Stimulated activated CD8-positive, alpha-beta memory T cell treated with anti-CD3 and anti-CD28 coated beads, Interleukin-12 subunit alpha, Interleukin-12 subunit beta, amount 100 ng/mL, for 24 hours (primary cell): ENCODE results near the gene IL15.
"Not testable (repeated sequence)": the region's sequence is repeated elsewhere in the genome, so short reads cannot be mapped to it uniquely, and the experiment has no call there.

Source experiments
- DNase-seq: peaks from one replicate; pipeline ENCODE4 v3.0.0-alpha.2; 2020; ENCODE audit errors: extremely low read depth

The IL15 gene, protein sequence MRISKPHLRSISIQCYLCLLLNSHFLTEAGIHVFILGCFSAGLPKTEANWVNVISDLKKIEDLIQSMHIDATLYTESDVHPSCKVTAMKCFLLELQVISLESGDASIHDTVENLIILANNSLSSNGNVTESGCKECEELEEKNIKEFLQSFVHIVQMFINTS

GRCh38 chr4:141636082-141636770, at the start of gene IL15:
Gene IL15 (plus strand): TSS chr4:141636583. CDS start chr4:141719465, 82,882 bp downstream.
- peak; percentile 24 for DNase-seq

DNA sequence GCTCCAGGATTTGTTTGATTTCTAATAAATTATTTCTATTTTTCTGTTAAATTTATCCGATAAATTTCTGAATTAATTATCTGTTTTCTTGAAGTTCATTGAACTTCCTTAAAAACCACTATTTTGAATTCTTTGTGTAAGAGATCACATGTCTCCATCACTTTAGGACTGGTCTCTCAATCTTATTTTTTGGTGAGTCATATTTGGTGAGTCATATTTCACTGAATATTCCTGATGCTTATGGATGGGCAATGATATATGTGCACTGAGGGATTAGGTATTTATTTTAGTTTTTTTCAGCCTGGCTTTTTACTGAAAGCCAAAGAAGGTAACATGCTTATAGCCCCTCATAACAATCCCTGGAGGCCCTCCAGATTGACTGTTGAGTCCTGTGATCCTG, 48.5 kb upstream of the IL15 start:
- no peak for DNase-seq

DNA sequence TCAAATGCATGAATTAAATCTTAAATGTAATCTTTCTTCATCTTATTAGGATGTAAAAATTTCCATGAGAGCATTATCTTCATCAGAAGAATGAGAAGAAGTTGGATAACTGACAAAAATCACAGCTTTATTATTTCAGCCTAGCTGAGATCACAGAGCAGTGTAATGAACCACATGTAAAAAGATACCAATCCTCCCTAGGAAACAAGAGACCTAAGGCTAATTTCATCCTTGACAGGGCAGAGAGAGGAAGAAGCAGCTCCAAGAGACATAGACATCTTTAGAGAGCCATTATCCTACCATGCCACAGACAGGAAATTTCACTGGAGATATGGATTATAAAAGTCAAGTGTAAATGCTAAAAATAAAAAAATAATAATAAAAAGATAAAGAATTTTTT, 40.9 kb upstream of the IL15 start:
- DNase-seq, result no peak

- DNase-seq, result no peak
These were observed 36.5 kb upstream of the IL15 start for GRCh38 chr4:141599853-141600252.

GRCh38 chr4:141604683-141605082, 31.7 kb upstream of the IL15 start:
- not testable (repeated sequence) for DNase-seq

DNA sequence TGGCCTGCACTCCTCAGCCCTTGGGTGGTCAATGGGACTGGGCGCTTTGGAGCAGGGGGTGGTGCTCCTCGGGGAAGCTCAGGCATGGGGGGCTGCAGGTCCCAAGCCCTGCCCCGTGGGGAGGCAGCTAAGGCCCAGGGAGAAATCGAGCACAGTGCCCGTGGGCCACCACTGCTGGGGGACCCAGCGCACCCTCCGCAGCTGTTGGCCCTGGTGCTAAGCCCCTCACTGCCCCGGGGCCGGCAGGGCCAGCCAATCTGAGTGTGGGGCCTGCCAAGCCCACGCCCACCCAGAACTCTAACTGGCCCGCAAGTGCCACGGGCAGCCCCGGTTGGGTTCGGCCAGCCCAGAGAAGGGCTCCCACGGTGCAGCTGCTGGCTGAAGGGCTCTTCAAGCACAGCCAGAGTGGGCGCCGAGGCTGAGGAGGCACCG, 30.9 kb upstream of the IL15 start:
- no peak for DNase-seq

DNA sequence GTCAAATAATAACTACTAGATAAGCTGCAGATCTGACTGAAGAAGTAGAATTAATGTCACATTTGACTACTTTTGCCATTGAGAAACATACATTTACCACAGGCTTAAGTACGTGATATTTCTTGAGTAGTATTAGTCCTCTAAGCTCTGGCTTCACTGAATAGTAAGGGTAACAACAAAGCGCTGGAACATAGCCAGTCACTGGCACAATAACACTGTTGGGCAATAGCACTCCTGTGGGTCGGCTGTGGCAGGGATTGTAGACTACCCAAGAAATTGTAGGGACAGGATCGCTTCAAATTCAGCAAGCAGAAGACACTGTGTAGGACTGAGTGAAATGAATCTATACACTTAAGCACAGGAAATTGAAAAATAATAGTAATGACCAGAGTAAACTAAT, 27.1 kb upstream of the IL15 start:
- DNase-seq, result no peak

- DNase-seq, result no peak
These were observed 26.0 kb upstream of the IL15 start for GRCh38 chr4:141610365-141610764.

GRCh38 chr4:141614878-141615586, 21.4 kb upstream of the IL15 start:
- DNase-seq, result no peak

DNA sequence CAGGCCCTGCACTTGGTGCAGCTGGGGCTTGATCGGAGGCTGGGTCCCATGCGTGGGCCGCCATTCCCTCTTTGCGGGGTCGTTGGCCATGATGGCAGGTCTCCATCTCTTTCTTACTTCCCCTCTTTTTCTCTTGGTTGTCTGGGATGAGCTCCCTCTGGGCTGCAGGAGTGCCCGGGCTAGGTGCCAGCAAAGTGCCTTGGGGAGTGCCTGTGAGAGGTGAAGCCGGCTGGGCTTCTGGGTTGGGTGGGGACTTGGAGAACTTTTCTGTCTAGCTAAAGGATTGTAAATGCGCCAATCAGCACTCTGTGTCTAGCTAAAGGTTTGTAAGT, 20.8 kb upstream of the IL15 start:
- DNase-seq, result not testable (repeated sequence)

DNA sequence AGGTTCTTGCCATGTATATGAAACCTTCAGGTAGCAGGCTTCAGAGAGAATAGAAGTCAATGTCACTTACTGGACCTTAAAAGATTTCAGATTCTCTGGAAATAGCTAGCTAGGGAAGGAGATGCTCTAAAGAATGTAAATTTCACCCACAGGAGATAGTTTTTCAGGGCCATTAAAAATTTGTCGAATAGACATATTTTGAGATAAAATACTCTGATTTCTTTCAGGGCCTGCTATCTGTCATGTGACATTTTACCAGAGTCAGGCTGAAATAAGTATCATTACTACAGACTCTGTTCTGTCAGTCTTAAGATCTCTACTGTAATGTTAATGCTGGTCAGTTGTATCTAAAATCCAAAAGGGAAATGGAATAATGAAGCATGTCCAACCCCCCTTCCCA, 15.7 kb upstream of the IL15 start:
- no peak for DNase-seq

DNA sequence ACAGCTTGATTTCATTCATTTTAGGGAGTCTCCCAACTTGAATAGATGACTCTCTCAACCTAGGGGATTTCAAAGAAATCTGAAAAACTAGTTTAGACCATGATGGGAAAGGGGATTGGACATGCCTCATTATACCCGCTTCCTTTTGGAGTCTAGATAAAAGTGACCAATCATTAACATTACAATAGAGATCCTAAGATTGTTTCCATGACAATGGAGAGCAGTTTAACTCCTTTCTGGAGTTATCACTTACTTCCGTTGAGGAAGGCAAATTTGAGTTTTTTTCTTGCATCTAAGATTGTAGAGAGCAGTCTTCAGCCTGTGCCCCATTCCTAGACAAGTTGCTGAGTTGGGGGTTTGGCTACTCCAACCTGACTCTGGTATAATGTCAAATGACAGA, 11.4 kb upstream of the IL15 start:
- DNase-seq, result no peak

- no peak for DNase-seq
These were observed 5.5 kb upstream of the IL15 start for GRCh38 chr4:141630854-141631253.

DNA sequence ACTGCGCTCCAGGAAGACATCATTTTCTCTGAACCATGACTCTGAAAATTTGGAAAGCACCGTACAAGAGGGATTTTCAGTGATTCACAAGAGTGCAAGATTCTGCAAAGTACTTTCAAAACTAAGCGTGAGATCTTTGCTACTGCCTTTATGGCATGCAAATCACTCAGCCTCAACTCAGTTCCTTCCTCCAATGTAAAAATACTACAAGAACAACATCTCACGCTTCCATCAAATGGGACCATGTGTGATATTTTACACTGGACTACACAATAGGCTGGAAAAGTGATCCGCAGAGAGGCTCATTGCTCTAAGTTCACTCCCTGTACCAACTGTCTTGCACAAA, 674 bp upstream of the IL15 start:
- DNase-seq, result no peak

DNA sequence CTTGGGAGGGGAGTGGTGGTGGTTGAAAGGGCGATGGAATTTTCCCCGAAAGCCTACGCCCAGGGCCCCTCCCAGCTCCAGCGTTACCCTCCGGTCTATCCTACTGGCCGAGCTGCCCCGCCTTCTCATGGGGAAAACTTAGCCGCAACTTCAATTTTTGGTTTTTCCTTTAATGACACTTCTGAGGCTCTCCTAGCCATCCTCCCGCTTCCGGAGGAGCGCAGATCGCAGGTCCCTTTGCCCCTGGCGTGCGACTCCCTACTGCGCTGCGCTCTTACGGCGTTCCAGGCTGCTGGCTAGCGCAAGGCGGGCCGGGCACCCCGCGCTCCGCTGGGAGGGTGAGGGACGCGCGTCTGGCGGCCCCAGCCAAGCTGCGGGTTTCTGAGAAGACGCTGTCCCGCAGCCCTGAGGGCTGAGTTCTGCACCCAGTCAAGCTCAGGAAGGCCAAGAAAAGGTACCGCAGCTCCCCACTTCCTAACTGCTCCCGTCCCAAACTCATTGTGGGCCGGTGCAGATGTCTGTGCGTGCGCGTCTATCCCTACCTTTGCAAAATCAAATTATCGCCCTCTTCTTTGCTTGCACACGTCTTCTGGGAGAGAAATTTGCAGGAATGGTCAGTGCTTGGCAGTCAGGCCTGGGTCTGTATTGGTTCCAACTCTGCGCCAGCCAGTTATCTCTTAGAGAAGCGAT, 533 bp downstream of the IL15 start:
- DNase-seq, result no peak

DNA sequence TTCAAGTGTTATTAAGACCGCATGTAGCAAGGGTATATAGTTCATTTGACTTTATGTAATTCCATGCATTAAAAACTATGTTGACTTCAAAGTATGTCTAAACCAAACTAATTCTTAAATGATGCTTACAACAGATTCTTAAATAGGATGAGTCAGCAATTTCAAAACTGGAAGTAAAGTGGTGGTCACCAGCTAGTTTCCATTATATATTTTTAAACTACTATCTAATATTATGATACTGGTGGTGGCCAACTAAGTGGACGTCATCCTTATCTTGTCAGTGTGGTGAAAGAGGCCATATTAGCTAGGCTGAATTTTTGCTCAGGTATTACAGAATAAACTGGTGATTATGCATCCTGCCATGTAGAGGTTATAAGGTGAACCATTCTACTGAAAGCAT, 1.2 kb downstream of the IL15 start:
- no peak for DNase-seq

DNA sequence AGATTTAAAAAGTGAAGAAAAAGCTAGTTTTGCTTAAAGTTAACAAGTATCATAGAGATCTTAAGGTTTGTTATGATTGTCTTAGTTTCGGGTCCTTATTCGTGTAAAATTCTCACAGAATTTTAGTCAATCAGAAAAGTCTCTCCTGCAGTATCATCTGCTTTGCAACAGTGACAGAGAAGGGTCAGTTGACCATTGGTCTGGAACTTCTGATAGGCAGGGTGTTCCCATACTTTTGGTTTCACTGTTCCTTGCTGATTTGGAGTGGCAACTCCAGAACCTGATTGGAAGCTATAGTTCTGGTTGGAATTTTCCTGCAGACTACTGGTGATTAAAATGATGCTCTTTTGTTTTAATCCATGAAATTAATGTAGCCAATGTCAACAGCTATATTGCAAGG, 1.8 kb downstream of the IL15 start:
- DNase-seq, result no peak

DNA sequence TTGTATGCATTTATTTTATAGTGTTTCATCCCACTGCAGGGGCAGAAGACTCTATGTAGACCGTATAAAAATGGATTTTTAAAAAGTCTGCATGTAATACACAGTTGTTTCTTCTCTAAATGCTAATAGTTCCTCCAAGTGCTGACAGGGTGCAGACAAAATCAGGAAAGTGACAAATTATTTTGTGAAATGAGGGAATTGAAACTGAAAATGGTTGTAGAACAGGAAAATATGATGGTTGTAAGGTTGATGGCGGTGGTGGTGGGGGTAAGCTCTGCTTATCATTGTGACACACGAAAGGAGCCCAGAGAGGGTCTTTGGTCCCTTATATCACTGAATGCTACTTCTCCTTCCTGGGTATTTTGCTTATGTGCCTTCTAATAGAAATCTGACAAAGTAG, 4.3 kb downstream of the IL15 start:
- no peak for DNase-seq

GRCh38 chr4:141642063-141642462, 5.7 kb downstream of the IL15 start:
- DNase-seq, result no peak

GRCh38 chr4:141642711-141643110, 6.3 kb downstream of the IL15 start:
- no peak for DNase-seq

DNA sequence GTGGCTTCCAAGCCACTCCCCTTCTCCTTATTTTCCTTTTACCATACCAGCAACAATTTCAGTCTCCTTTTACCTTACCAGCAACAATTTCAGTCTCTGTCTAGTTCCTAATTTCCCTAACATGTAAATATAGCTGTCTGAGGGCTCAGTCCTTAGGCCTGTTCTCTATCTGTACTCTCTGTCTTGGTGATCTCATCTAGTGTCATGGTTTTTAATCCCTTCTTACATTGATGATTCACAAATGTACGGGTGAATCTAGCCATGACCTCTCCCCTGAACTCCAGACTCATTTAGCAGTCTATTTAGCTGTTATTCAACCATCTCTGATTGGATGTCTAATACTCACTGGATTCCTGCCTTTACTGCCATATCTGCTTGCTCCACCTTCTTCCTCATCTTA, 7.2 kb downstream of the IL15 start:
- DNase-seq, result no peak

DNA sequence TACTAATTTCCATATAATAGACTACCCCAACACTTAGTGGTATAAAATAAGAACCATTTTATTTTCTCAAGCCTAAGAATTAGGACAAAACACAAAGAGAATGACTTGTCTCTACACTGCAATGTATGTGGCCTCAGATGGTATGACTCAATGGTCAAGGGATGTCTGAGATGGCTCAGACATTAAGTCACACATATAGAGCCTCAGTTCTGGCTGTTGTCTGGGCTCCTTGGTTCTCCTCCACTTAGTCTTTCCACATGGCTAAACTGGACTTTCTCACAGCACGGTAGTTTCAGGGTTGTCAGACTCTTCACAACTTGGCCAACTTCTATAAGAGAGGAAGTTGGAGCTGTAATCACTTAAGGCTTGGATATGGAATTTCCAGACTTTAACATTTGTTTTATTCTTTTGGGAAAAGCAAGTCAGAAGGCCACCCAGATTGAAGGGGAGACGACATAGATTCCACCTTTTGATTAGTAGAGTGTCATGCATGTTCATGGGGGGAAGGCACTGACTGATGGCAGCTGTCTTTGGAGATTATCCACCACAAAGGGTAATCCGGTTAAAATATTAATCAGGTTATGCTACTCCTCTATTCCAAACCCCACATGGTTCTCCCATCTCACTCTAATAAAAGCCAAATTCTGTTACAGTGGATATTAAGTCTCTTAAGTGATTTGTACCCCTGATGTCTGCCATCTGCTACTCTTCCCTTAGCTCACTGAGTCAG, 9.4 kb downstream of the IL15 start:
- DNase-seq, result no peak
